Measurements from ENCODE around the gene SLC9A9. TPM values are rescaled to one million over a fixed set of nuclear protein-coding genes. Genes with fewer than 3 reads are reported as not detected.

SLC9A9 gene
- total RNA-seq, 2 donors from 2014 or later = 4.3 to 5.2 TPM

GRCh38 chr3:143600756-143601718, 247.2 kb downstream of the SLC9A9 start:
- Mint-ChIP-seq H3K36me3 (ENCODE audit: insufficient read depth in 2 of 2) (no peaks in the 10 kb centered on the region), H3K9me3 (no peaks in the 10 kb centered on the region), H3K27ac (no peak overlapping the region), H3K27me3 (ENCODE audit: low read depth) (no peaks in the 10 kb centered on the region), H3K4me3 (no peak overlapping the region), H3K4me1 (ENCODE audit: low read depth) (no peaks in the 10 kb centered on the region)
- DNase-seq = no peak
- ATAC-seq (replicated peaks in 1 of 2) = no peak

DNA sequence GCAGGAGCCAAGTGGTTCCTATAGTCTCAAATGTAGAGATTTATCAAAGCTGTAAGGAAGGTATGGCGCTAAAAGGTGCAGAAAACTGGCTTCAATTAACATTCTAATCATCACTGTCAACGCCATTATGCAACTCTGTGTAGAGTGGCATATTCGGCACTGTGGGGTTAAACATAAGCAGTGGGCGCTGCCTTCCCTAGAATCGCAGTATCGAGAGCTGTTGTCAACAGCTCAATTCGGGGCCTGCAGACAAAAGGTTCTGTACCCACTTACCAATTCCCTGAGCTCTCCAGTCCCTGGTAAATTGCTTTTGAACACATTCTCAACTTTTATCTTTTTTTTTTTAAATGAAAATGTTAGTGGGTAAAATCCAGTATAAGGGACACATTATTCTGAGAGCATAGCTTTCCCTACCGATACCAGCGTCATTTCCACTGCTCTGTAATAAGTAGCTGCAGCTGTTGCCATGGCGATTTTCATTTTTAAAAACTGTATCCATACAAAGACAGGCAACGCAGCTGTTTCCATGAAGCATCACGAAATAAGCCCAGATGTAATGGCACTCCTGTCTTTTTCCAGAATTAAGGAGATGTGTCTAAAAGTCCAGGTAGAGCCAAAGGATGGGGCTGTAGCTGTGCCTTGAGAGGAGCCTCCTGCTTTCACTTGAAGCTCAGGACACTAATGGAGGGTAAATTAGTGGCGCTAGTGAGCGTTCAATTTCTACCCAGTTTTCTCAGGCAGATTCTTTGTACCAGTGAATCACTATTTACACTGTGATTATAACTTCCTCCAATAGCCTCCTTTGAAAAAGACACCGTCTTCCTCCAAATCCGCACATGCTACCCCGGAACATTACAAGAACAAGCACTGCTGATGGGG, 250.3 kb downstream of the SLC9A9 start:
- no peak overlapping the region for H3K27ac Mint-ChIP-seq
- ATAC-seq (replicated peaks in 1 of 2) (no peak), DNase-seq (no peak)
- no peaks in the 10 kb centered on the region for H3K9me3 Mint-ChIP-seq
- H3K27me3 Mint-ChIP-seq (ENCODE audit: low read depth) = no peaks in the 10 kb centered on the region
- no peaks in the 10 kb centered on the region for H3K4me1 Mint-ChIP-seq (ENCODE audit: low read depth)
- H3K36me3 Mint-ChIP-seq (ENCODE audit: insufficient read depth in 2 of 2) = no peaks in the 10 kb centered on the region
- H3K4me3 Mint-ChIP-seq = no peak overlapping the region

- no peaks in the 10 kb centered on the region for H3K36me3 Mint-ChIP-seq (ENCODE audit: insufficient read depth in 2 of 2)
- DNase-seq (no peak), ATAC-seq (replicated peaks in 1 of 2) (no peak)
- no peaks in the 10 kb centered on the region for H3K27me3 Mint-ChIP-seq (ENCODE audit: low read depth)
- H3K27ac Mint-ChIP-seq = no peak overlapping the region
- no peaks in the 10 kb centered on the region for H3K4me1 Mint-ChIP-seq (ENCODE audit: low read depth)
- H3K9me3 Mint-ChIP-seq = no peaks in the 10 kb centered on the region
- no peak overlapping the region for H3K4me3 Mint-ChIP-seq
Observed at GRCh38 chr3:143596957-143597642, 251.2 kb downstream of the SLC9A9 start.

GRCh38 chr3:143595456-143596077, 252.7 kb downstream of the SLC9A9 start:
- no peak overlapping the region for H3K27ac Mint-ChIP-seq
- DNase-seq (no peak), ATAC-seq (replicated peaks in 1 of 2) (no peak)
- H3K27me3 Mint-ChIP-seq (ENCODE audit: low read depth) = no peaks in the 10 kb centered on the region
- no peaks in the 10 kb centered on the region for H3K36me3 Mint-ChIP-seq (ENCODE audit: insufficient read depth in 2 of 2)
- H3K4me3 Mint-ChIP-seq = no peak overlapping the region
- no peaks in the 10 kb centered on the region for H3K9me3 Mint-ChIP-seq
- H3K4me1 Mint-ChIP-seq (ENCODE audit: low read depth) = no peaks in the 10 kb centered on the region

GRCh38 chr3:143594206-143594605, 254.1 kb downstream of the SLC9A9 start:
- Mint-ChIP-seq H3K9me3 (no peaks in the 10 kb centered on the region), H3K27ac (no peak overlapping the region), H3K4me3 (no peak overlapping the region), H3K27me3 (ENCODE audit: low read depth) (no peaks in the 10 kb centered on the region), H3K4me1 (ENCODE audit: low read depth) (no peaks in the 10 kb centered on the region), H3K36me3 (ENCODE audit: insufficient read depth in 2 of 2) (no peaks in the 10 kb centered on the region)
- no peak for ATAC-seq (replicated peaks in 1 of 2)
- no peak for DNase-seq

- H3K4me3 Mint-ChIP-seq = no peak overlapping the region
- DNase-seq = no peak
- H3K4me1 Mint-ChIP-seq (ENCODE audit: low read depth) = peaks cover 17% of the 10 kb centered on the region
- no peak overlapping the region for H3K27ac Mint-ChIP-seq
- ATAC-seq (replicated peaks in 1 of 2) = no peak
- no peaks in the 10 kb centered on the region for H3K36me3 Mint-ChIP-seq (ENCODE audit: insufficient read depth in 2 of 2)
- no peaks in the 10 kb centered on the region for H3K9me3 Mint-ChIP-seq
- H3K27me3 Mint-ChIP-seq (ENCODE audit: low read depth) = no peaks in the 10 kb centered on the region
Observed at GRCh38 chr3:143590660-143591059, 257.6 kb downstream of the SLC9A9 start.

DNA sequence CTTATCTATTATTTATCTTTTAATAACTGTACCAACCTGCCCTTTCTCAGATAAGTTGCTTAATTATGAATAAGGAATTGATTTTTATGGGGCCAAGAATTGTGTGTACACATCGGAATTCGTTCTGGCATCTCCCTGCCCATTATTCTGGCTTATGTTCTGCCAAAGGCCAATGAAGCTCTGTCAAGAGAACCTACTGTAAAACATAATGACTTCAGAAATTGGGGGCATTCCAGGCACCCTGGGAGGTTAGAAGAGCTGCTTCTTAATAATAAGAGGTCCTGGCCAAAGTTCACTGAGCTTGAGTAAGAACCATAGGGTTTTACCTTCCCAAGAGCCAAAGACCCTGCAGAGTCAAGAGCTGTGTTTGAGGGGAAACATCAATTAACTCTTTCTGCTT, 261.7 kb downstream of the SLC9A9 start:
- DNase-seq (no peak), ATAC-seq (replicated peaks in 1 of 2) (no peak)
- Mint-ChIP-seq H3K4me3 (no peak overlapping the region), H3K36me3 (ENCODE audit: insufficient read depth in 2 of 2) (no peaks in the 10 kb centered on the region), H3K27ac (no peak overlapping the region), H3K27me3 (ENCODE audit: low read depth) (no peaks in the 10 kb centered on the region), H3K9me3 (no peaks in the 10 kb centered on the region), H3K4me1 (ENCODE audit: low read depth) (peaks cover 36% of the 10 kb centered on the region)

DNA sequence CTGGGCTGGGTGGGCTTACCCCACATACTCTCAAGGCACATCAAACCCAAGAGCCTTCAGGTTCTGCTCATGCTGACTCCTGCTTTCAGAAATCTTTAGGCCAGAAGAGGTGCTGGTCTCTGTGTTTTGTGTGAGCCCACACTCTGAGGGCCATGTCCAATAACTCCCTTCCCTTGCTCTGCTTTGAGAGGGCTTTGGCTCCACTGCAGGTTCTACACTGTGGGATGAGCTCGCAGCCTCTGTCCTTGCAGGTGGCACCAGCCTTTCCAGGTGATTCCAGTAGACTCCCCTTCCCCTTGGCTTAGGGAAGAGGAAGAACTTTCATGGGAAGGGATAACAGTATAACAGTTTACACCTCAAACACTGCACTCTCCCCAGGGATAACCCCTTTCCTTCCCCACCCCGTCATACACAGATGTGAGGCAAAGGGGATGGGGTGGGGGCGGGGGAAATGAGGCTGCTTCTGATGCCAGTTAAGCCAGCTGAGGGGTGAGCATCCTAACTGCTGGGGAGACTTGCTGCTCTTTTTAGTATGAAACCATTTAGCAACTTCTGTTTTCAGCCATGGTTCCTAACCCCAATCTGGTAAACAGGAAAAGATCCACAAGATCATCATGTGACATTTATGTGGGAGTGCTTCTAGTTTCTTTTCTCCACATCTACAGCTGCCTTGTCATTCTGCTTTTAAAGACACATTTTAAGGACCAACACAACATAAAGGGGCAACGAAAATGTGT, 262.4 kb downstream of the SLC9A9 start:
- no peak for DNase-seq
- ATAC-seq (replicated peaks in 1 of 2) = peak; percentile 68 to 69
- Mint-ChIP-seq H3K9me3 (no peaks in the 10 kb centered on the region), H3K4me3 (peak overlapping the region in 1 of 2 donors; percentile 28), H3K36me3 (ENCODE audit: insufficient read depth in 2 of 2) (no peaks in the 10 kb centered on the region), H3K27me3 (ENCODE audit: low read depth) (no peaks in the 10 kb centered on the region), H3K27ac (no peak overlapping the region), H3K4me1 (ENCODE audit: low read depth) (peaks cover 39% of the 10 kb centered on the region)

DNA sequence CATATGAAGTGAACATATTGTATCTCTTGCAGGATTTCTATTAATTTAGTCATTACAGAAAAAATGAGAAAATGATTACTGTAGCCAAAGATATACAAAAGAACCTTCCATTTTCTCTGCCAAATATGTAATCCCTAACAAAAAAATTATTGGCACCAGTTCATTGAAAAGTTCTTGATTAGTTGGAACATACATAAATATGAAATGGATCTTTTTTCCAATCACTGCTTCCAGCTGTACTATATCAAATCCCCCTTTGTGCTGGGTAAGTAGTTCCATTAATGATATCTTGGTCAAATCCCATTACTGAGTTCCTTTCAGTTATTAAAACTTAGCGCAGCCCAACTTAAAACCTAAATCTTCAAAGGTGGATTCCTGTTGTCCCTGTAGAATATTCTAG, 263.8 kb downstream of the SLC9A9 start:
- Mint-ChIP-seq H3K36me3 (ENCODE audit: insufficient read depth in 2 of 2) (no peaks in the 10 kb centered on the region), H3K27me3 (ENCODE audit: low read depth) (no peaks in the 10 kb centered on the region), H3K27ac (no peak overlapping the region), H3K9me3 (no peaks in the 10 kb centered on the region), H3K4me1 (ENCODE audit: low read depth) (peaks cover 39% of the 10 kb centered on the region), H3K4me3 (no peak overlapping the region)
- no peak for ATAC-seq (replicated peaks in 1 of 2)
- no peak for DNase-seq

DNA sequence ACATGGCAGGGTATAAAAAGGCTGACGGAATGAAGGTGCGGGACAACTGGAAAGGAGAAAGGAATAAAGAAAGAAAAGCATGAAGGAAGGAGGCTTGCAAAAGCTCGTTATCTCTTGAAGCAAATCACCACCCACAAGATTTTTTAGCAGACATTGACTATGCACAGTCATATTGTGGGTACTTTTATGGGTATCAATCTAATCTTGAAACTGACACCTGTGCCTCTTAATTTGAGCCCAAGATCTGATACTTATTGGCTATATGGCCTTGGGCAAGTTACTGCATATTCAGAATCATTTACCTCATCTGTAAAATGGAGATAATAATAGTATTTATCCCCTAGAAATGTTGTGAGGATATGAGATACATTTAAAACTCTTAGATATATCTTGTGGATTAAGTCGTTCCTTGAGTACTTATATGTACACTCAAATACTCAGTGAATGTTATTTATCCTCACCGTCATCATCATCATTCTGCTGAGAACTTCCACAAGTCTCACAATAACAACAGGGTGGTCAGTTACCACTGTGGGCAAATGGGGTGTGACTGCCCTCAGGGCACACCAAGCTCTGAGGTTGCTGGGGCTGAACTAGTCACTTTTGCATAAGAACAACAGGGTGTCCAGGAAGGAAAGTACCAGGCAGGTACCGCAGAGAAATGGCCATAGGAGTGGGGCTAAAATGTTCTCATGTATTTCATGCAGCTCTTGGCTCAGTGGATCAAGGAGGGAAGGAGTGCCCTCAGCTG, 266.1 kb downstream of the SLC9A9 start:
- Mint-ChIP-seq H3K4me3 (no peak overlapping the region), H3K27ac (no peak overlapping the region), H3K4me1 (ENCODE audit: low read depth) (peaks cover 36% of the 10 kb centered on the region), H3K9me3 (no peaks in the 10 kb centered on the region), H3K27me3 (ENCODE audit: low read depth) (no peaks in the 10 kb centered on the region), H3K36me3 (ENCODE audit: insufficient read depth in 2 of 2) (no peaks in the 10 kb centered on the region)
- ATAC-seq (replicated peaks in 1 of 2) (peak; percentile 56 to 65), DNase-seq (no peak)

DNA sequence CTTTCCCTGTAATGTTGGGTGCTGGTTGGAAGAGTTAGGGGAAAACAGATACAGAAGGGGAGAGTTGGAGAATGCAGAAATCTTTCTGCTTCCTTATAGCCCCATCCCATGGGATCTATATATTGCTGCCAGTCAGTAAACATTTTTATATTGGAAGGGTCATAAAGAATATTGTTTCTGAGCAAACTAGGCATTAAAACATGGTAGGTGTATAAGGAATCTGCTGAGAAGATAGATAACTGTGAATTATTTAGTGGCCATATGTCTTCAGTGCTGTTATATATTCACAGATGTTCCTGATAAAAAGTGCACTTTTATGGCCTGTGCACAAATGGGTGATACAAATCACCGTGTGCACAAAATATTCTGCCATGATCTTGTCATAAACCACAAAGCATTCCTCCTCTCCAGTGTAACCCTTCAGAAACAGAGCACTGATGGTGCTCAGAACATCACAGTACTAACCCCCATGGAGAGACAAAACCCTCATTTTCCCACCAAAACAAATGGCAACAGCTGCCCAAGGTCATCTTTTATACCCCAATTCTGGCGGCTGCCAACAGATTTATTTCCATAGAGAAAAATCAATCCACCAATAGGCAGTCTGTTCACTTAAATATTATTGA, 269.3 kb downstream of the SLC9A9 start:
- ATAC-seq (replicated peaks in 1 of 2) (no peak), DNase-seq (no peak)
- Mint-ChIP-seq H3K27ac (no peak overlapping the region), H3K27me3 (ENCODE audit: low read depth) (no peaks in the 10 kb centered on the region), H3K9me3 (no peaks in the 10 kb centered on the region), H3K36me3 (ENCODE audit: insufficient read depth in 2 of 2) (no peaks in the 10 kb centered on the region), H3K4me3 (no peak overlapping the region), H3K4me1 (ENCODE audit: low read depth) (peaks cover 18% of the 10 kb centered on the region)
